Tibial nerve (tissue), 4 donors: Measurements from ENCODE around the gene ZNF726.
"Not testable (repeated sequence)": the region's sequence is repeated elsewhere in the genome, so short reads cannot be mapped to it uniquely, and the experiment has no call there.

Experiments
- CTCF ChIP-seq, 5 experiments: fragments of 200-600 bp in 3 of 5; fragments of 450-650 bp in 2 of 5; sonication (generic) in 3 of 5; IDR thresholded peaks; one replicate each; pipeline ENCODE4 v1.5.1; 2016 to 2019; ENCODE audit warnings: antibody characterized with exemption in 5 of 5, mild to moderate bottlenecking in 3 of 5, moderate library complexity in 2 of 5
- EP300 ChIP-seq, 2 donors: sonication (generic); formaldehyde crosslinking; IDR thresholded peaks; one replicate each; pipeline ENCODE4 v1.6.1; 2017; ENCODE audit warnings: antibody characterized with exemption in 2 of 2, mild to moderate bottlenecking in 1 of 2
- POLR2A ChIP-seq, 2 donors: fragments of 450-650 bp; IDR thresholded peaks; one replicate each; pipeline ENCODE4 v1.6.1; 2017; ENCODE audit warnings: antibody characterized with exemption in 2 of 2, mild to moderate bottlenecking in 2 of 2, moderate library complexity in 2 of 2

- TF ChIP-seq CTCF, POLR2A, EP300 (IDR thresholded peaks at IDR 0.05): not testable (repeated sequence)
Observed at GRCh38 chr19:23896096-23896495, 18.6 kb upstream of the ZNF726 start.
